ENCODE results near the gene PFDN1. TPM values are rescaled to one million over a fixed set of nuclear protein-coding genes. Genes with fewer than 3 reads are reported as not detected.
"Not testable (repeated sequence)": the region's sequence is repeated elsewhere in the genome, so short reads cannot be mapped to it uniquely, and the experiment has no call there.

The PFDN1 gene
- total RNA-seq, 1 donor from 2014 or later: 42.7 TPM

- no peak for ATAC-seq
- no peak for DNase-seq (ENCODE audit: low spot score)
- intact Hi-C loops (cut with DNase I): no loop called here
Observed at GRCh38 chr5:140202078-140202477, 100.8 kb downstream of the PFDN1 start.

- ATAC-seq; intact Hi-C loops (cut with DNase I); DNase-seq (ENCODE audit: low spot score): not testable (repeated sequence)
Observed at GRCh38 chr5:140198915-140199314, 104.0 kb downstream of the PFDN1 start.

- intact Hi-C loops (cut with DNase I): no loop called here
- DNase-seq (ENCODE audit: low spot score) (no peak), ATAC-seq (no peak)
Observed at GRCh38 chr5:140197023-140197422, 105.9 kb downstream of the PFDN1 start.

GRCh38 chr5:140196115-140196814 lies 106.6 kb downstream of the PFDN1 start:
- intact Hi-C loops (cut with DNase I): no loop called here
- DNase-seq (ENCODE audit: low spot score): no peak
- ATAC-seq: no peak

Other genes with a start within 250 kb of the PFDN1 start
- gene PURA, start 189.0 kb downstream of the PFDN1 start, total RNA-seq: 61.0 TPM
- gene IGIP, start 177.2 kb downstream of the PFDN1 start, total RNA-seq: 34.7 TPM
- 49.5 TPM for gene CYSTM1, start 127.9 kb downstream of the PFDN1 start, total RNA-seq
- 21.1 TPM for gene HBEGF, start 43.5 kb upstream of the PFDN1 start, total RNA-seq
- gene SLC4A9, start 57.1 kb upstream of the PFDN1 start, total RNA-seq: 0.18 TPM
- 144 TPM for gene ANKHD1, start 98.7 kb upstream of the PFDN1 start, total RNA-seq
- 12.6 TPM for gene EIF4EBP3, start 244.6 kb upstream of the PFDN1 start, total RNA-seq

Data from sciatic nerve (tissue), 2 donors.